IMR-90 (cell line): Measurements from ENCODE around the gene COL4A1. TPM values are rescaled to one million over a fixed set of nuclear protein-coding genes. Genes with fewer than 3 reads are reported as not detected.

Source experiments
- ATAC-seq: fragments of 200-7000 bp; cut with Tn5 transposase; 2 replicates; pipeline ENCODE4 v1.9.1; 2020; ENCODE audit warnings: low read depth, mild to moderate bottlenecking, moderate library complexity
- BruUV-seq: library from RNA; stranded (reverse); fragments of 400-500 nt; replicated peaks from 2 replicates; lab custom pipeline; 2021; lab: Mats Ljungman, UMichigan
- CTCF ChIA-PET: fragments of 300-600 bp; formaldehyde crosslinking; extraction: SDS; loops from one replicate; lab custom pipeline; 2021; ENCODE audit warnings: antibody characterized with exemption; lab: Yijun Ruan, JAX
- POLR2A ChIA-PET: fragments of 300-600 bp; sonication (Branson Sonifier 250); formaldehyde crosslinking; loops from one replicate; lab custom pipeline; 2022; ENCODE audit warnings: antibody characterized with exemption; ENCODE audit not compliant: unreplicated experiment; lab: Charles Lee
- DNase-seq: peaks from one replicate; pipeline ENCODE4 v3.0.0; 2013
- H2AFZ ChIP-seq: replicated peaks from 2 replicates; pipeline ENCODE3; 2013; ENCODE audit warnings: low read length, mild to moderate bottlenecking; ENCODE audit not compliant: poor library complexity
- H2AK5ac ChIP-seq: 2 replicates; pipeline ENCODE4 v1.6.1; 2013; ENCODE audit warnings: low read depth, low read length, inconsistent platforms
- H2AK9ac ChIP-seq: replicated peaks from 2 replicates; pipeline ENCODE3; 2013; ENCODE audit warnings: mild to moderate bottlenecking, low read depth, low read length, moderate library complexity; ENCODE audit not compliant: poor library complexity
- H2BK120ac ChIP-seq: 2 replicates; pipeline ENCODE4 v1.6.1; 2013; ENCODE audit warnings: low read depth, low read length, inconsistent platforms
- H2BK15ac ChIP-seq: 3 replicates; pipeline ENCODE4 v1.6.1; 2013; ENCODE audit warnings: low read depth, low read length, inconsistent platforms
- H2BK20ac ChIP-seq: 2 replicates; pipeline ENCODE4 v1.6.1; 2013; ENCODE audit warnings: low read depth, mild to moderate bottlenecking, inconsistent platforms, low read length, moderate library complexity
- H2BK5ac ChIP-seq: 2 replicates; pipeline ENCODE4 v1.6.1; 2013; ENCODE audit warnings: mild to moderate bottlenecking, low read depth, low read length, inconsistent platforms; ENCODE audit not compliant: poor library complexity, severe bottlenecking
- H3K14ac ChIP-seq: replicated peaks from 2 replicates; pipeline ENCODE4 v1.6.1; 2013; ENCODE audit warnings: low read depth, low read length, inconsistent platforms
- H3K18ac ChIP-seq: 2 replicates; pipeline ENCODE4 v1.6.1; 2013; ENCODE audit warnings: low read depth, low read length, control low read depth
- H3K23ac ChIP-seq: 2 replicates; pipeline ENCODE4 v1.6.1; 2013; ENCODE audit warnings: low read depth, low read length, inconsistent platforms
- H3K27ac ChIP-seq: 2 replicates; pipeline ENCODE4 v1.5.1; 2013; ENCODE audit warnings: mild to moderate bottlenecking, control low read depth, low read length; ENCODE audit not compliant: insufficient read depth
- H3K27me3 ChIP-seq: 2 replicates; pipeline ENCODE4 v1.6.1; 2013; ENCODE audit warnings: low read length; ENCODE audit not compliant: control insufficient read depth, insufficient read depth
- H3K36me3 ChIP-seq: 2 replicates; pipeline ENCODE4 v1.6.1; 2013; ENCODE audit warnings: low read length, mixed read lengths; ENCODE audit not compliant: control insufficient read depth, insufficient read depth
- H3K4ac ChIP-seq: 2 replicates; pipeline ENCODE4 v1.6.1; 2013; ENCODE audit warnings: low read depth, low read length, inconsistent platforms
- H3K4me1 ChIP-seq: 2 replicates; pipeline ENCODE4 v1.6.1; 2013; ENCODE audit warnings: low read length, mixed read lengths; ENCODE audit not compliant: control insufficient read depth, insufficient read depth
- H3K4me2 ChIP-seq: 2 replicates; pipeline ENCODE4 v1.6.1; 2013; ENCODE audit warnings: low read depth, mild to moderate bottlenecking, control low read depth, low read length, moderate library complexity
- H3K4me3 ChIP-seq: 2 replicates; pipeline ENCODE4 v1.5.1; 2013; ENCODE audit warnings: low read depth, mild to moderate bottlenecking, control low read depth, low read length, moderate library complexity; ENCODE audit not compliant: insufficient read depth
- H3K56ac ChIP-seq: 2 replicates; pipeline ENCODE4 v1.6.1; 2013; ENCODE audit warnings: low read length, inconsistent platforms; ENCODE audit not compliant: insufficient read depth; ENCODE audit errors: extremely low read depth
- H3K79me1 ChIP-seq, 2 experiments: 2 replicates each; pipeline ENCODE4 v1.6.1; 2013; ENCODE audit warnings: low read length in 2 of 2, inconsistent platforms in 1 of 2, low read depth in 1 of 2
- H3K9ac ChIP-seq: 2 replicates; pipeline ENCODE4 v1.6.1; 2013; ENCODE audit warnings: low read depth, low read length, control low read depth
- H3K9me1 ChIP-seq: 2 replicates; pipeline ENCODE4 v1.6.1; 2013; ENCODE audit warnings: low read length, inconsistent platforms; ENCODE audit not compliant: insufficient read depth
- H3K9me3 ChIP-seq: 2 replicates; pipeline ENCODE4 v1.6.1; 2013; ENCODE audit warnings: low read length; ENCODE audit not compliant: control insufficient read depth, insufficient read depth
- H4K20me1 ChIP-seq: 2 replicates; pipeline ENCODE4 v1.6.1; 2013; ENCODE audit warnings: low read length, inconsistent platforms; ENCODE audit not compliant: insufficient read depth
- H4K5ac ChIP-seq: 2 replicates; pipeline ENCODE4 v1.6.1; 2013; ENCODE audit warnings: mild to moderate bottlenecking, low read depth, low read length, control low read depth
- H4K8ac ChIP-seq, 2 experiments: 2 replicates each; pipeline ENCODE4 v1.6.1; 2013; ENCODE audit warnings: low read depth in 2 of 2, low read length in 2 of 2, control low read depth in 1 of 2, inconsistent platforms in 1 of 2
- H4K91ac ChIP-seq: 2 replicates; pipeline ENCODE4 v1.6.1; 2013; ENCODE audit warnings: low read depth, low read length, inconsistent platforms; ENCODE audit not compliant: insufficient read depth
- BHLHE40 ChIP-seq: fragments of 150-350 bp; IDR thresholded peaks from 2 replicates; pipeline ENCODE4 v1.6.1; 2016; ENCODE audit warnings: mild to moderate bottlenecking, low read depth, low read length
- CEBPB ChIP-seq: IDR thresholded peaks from 2 replicates; pipeline ENCODE4 v1.6.1; 2012; ENCODE audit warnings: low read depth, low read length, improper control_type of control experiment
- CHD1 ChIP-seq: IDR thresholded peaks from 2 replicates; pipeline ENCODE4 v1.6.1; 2012; ENCODE audit warnings: low read depth, low read length, improper control_type of control experiment
- FOS ChIP-seq: fragments of 150-350 bp; IDR thresholded peaks from 2 replicates; pipeline ENCODE4 v1.6.1; 2016; ENCODE audit warnings: low read depth, low read length
- MAFK ChIP-seq: IDR thresholded peaks from 2 replicates; pipeline ENCODE4 v1.6.1; 2012; ENCODE audit warnings: low read depth, low read length, improper control_type of control experiment
- MAZ ChIP-seq: IDR thresholded peaks from 2 replicates; pipeline ENCODE4 v1.6.1; 2012; ENCODE audit warnings: low read depth, mild to moderate bottlenecking, low read length, improper control_type of control experiment, moderate library complexity, borderline replicate concordance
- MXI1 ChIP-seq: IDR thresholded peaks from 2 replicates; pipeline ENCODE4 v1.6.1; 2012; ENCODE audit warnings: low read depth, mild to moderate bottlenecking, low read length, moderate library complexity, borderline replicate concordance
- POLR2A ChIP-seq: IDR thresholded peaks from 2 replicates; pipeline ENCODE4 v1.6.1; 2012; ENCODE audit warnings: mild to moderate bottlenecking, low read depth, low read length
- RAD21 ChIP-seq: IDR thresholded peaks from 2 replicates; pipeline ENCODE4 v1.6.1; 2012; ENCODE audit warnings: low read length, improper control_type of control experiment
- RFX5 ChIP-seq: IDR thresholded peaks from 2 replicates; pipeline ENCODE4 v1.8.0; 2012; ENCODE audit warnings: low read depth, mild to moderate bottlenecking, low read length, moderate library complexity
- SMC3 ChIP-seq: fragments of 150-350 bp; IDR thresholded peaks from 2 replicates; pipeline ENCODE4 v1.6.1; 2016; ENCODE audit warnings: low read depth, mild to moderate bottlenecking, antibody characterized with exemption, low read length, moderate library complexity
- WGBS, 2 experiments: methylation state at CpG; one replicate each; pipeline versions ENCODE4 v1.1.5 to v1.1.7; 2013; ENCODE audit warnings: missing lambda C conversion rate in 2 of 2; ENCODE audit not compliant: insufficient read length in 1 of 2; ENCODE audit errors: extremely low coverage in 2 of 2; 5-methylcytosine and 5-hydroxymethylcytosine counted together
- dilution Hi-C: fragments of 300-500 bp; cut with HindIII; formaldehyde crosslinking; loops from one replicate; pipeline ENCODE4 v1.14.3; 2018; ENCODE audit warnings: low sequenced_read_pairs; ENCODE audit not compliant: unreplicated experiment
- in situ Hi-C: fragments of 300-500 bp; cut with MboI; formaldehyde crosslinking; loops from 3 replicates; pipeline ENCODE4 v1.14.3; 2019; ENCODE audit warnings: low sequenced_read_pairs, inconsistent platforms, mixed read lengths
- intact Hi-C: fragments of 100-400 bp; cut with micrococcal nuclease; formaldehyde crosslinking; loops from 2 replicates; pipeline ENCODE4 v1.10.0; 2022
- polyA plus RNA-seq, 3 experiments: library from polyadenylated mRNA; depleted of rRNA; stranded (reverse); fragments of >200 nt; gene quantifications; 2 replicates each; pipeline ENCODE4 v1.2.3, GENCODE V29; 2012; ENCODE audit warnings: low replicate concordance in 1 of 3
- total RNA-seq: library from RNA; depleted of rRNA; stranded (reverse); fragments of >200 nt; gene quantifications from 2 replicates; pipeline ENCODE4 v1.2.3, GENCODE V29; 2012
- TF ChIP-seq, protein P1 (sequence below): fragments of 150-350 bp; IDR thresholded peaks from 2 replicates; pipeline ENCODE4 v1.6.1; 2016; ENCODE audit warnings: low read depth, mild to moderate bottlenecking, low read length, moderate library complexity, borderline replicate concordance
- TF ChIP-seq, protein P2 (sequence below): fragments of 150-350 bp; IDR thresholded peaks from 2 replicates; pipeline ENCODE4 v1.6.1; 2017; ENCODE audit warnings: mild to moderate bottlenecking, antibody characterized with exemption, low read length, low read depth
- TF ChIP-seq, protein P3 (sequence below): conservative IDR thresholded peaks from 2 replicates; pipeline ENCODE4 v1.5.1; 2012; ENCODE audit warnings: mild to moderate bottlenecking, low read depth, low read length, improper control_type of control experiment

COL4A1 gene
- total and polyA plus RNA-seq, 2 of the 4 experiments (the other 2 are of a cell fraction) = 230 to 337 TPM

DNA sequence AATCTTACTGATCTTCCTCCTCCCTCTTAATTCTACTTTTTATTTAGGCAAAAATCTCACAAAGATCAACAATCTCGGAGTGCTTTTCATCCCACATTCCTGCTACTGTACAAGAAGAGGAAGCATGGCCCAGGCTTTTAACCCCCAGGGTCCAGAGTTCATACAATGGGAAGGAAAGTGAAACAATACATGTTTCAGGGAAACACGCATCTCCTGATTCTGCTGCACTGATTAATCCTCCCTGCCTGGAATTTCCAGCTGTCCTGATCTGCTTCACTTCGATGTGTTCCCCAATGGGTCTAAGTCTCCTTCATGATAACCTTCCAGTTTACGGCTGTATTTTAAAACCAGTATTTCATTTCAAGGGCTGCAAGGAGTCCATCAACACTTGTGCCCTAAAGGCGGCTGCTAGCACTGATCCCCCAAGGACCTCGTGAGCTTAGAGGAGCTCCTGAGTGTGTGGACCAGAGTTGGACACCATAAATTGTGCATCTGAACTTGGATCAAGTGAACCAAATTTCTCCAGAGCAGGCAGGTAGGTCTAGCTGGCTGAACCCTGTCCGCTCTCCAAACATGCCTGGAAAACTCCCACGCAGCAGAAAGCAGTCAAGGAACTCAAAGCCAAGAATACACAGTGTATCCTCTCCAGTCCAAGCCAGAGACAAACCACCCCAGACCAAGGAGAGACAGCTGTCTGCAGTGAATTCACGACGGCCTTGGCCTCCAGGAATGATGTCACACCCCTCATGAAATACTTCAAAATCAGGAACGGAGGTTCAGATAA is 44.3 kb downstream of the COL4A1 start:
- intact Hi-C loops (no loop called here), in situ Hi-C loops (no loop called here), dilution Hi-C loops (no loop called here)
- peak overlapping the region; percentile 41; the same call in 1 of the 2 replicates for H3K14ac ChIP-seq
- no peak for DNase-seq
- H3K4ac ChIP-seq = peak overlapping the region; percentile 11
- H3K79me1 ChIP-seq = peaks cover 34 to 88% of the 10 kb centered on the region in 2 experiments
- H2AK5ac ChIP-seq = peak overlapping the region; percentile 22; the same call in 1 of the 2 replicates
- H3K9ac ChIP-seq = no peak overlapping the region
- H4K20me1 ChIP-seq = peaks cover 75% of the 10 kb centered on the region
- H2BK20ac ChIP-seq = no peak overlapping the region
- peak overlapping the region; percentile 27 for H2BK5ac ChIP-seq
- BruUV-seq = no TSS peak
- peaks cover 60% of the 10 kb centered on the region for H3K9me1 ChIP-seq
- H3K4me2 ChIP-seq = peak overlapping the region; percentile 50
- no peak overlapping the region for H2BK15ac ChIP-seq
- H2AFZ ChIP-seq = no peak overlapping the region
- no peak overlapping the region for H4K91ac ChIP-seq
- POLR2A ChIA-PET = no interaction called here
- 100% methylated on average over 3 of the region's 11 CpGs; no CpG with 5 or more reads in 1 of the 2 experiments for WGBS, 2 experiments
- H3K4me3 ChIP-seq = no peak overlapping the region
- H3K27me3 ChIP-seq = no peaks in the 10 kb centered on the region
- CTCF ChIA-PET = no interaction called here
- no peak overlapping the region for H3K23ac ChIP-seq
- H4K5ac ChIP-seq = peak overlapping the region; percentile 28; the same call in 1 of the 2 replicates
- H3K9me3 ChIP-seq = no peaks in the 10 kb centered on the region
- 0 out of 2 replicates have a peak overlapping the region, but pooled peaks have one; percentile 22 for H3K18ac ChIP-seq
- peak overlapping the region in 1 of 2 experiments; percentile 7; a peak in 1 of 4 replicates for H4K8ac ChIP-seq
- H3K4me1 ChIP-seq = peaks cover 41% of the 10 kb centered on the region
- no peak for ATAC-seq
- no peak overlapping the region for H2AK9ac ChIP-seq
- H3K27ac ChIP-seq = peak overlapping the region; percentile 3; the same call in 1 of the 2 replicates
- peaks cover 24% of the 10 kb centered on the region for H3K36me3 ChIP-seq
- no peak overlapping the region for H3K56ac ChIP-seq
- no peak overlapping the region for H2BK120ac ChIP-seq
- TF ChIP-seq CEBPB (no peak), POLR2A (no peak), RFX5 (no peak), SMC3 (no peak), CHD1 (no peak), BHLHE40 (no peak), MAFK (no peak), MAZ (no peak), RAD21 (no peak), MXI1 (no peak), FOS (no peak)
- TF ChIP-seq, protein P1, sequence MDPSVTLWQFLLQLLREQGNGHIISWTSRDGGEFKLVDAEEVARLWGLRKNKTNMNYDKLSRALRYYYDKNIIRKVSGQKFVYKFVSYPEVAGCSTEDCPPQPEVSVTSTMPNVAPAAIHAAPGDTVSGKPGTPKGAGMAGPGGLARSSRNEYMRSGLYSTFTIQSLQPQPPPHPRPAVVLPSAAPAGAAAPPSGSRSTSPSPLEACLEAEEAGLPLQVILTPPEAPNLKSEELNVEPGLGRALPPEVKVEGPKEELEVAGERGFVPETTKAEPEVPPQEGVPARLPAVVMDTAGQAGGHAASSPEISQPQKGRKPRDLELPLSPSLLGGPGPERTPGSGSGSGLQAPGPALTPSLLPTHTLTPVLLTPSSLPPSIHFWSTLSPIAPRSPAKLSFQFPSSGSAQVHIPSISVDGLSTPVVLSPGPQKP = no peak
- TF ChIP-seq, protein P2, sequence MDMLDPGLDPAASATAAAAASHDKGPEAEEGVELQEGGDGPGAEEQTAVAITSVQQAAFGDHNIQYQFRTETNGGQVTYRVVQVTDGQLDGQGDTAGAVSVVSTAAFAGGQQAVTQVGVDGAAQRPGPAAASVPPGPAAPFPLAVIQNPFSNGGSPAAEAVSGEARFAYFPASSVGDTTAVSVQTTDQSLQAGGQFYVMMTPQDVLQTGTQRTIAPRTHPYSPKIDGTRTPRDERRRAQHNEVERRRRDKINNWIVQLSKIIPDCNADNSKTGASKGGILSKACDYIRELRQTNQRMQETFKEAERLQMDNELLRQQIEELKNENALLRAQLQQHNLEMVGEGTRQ = no peak
- TF ChIP-seq, protein P3, sequence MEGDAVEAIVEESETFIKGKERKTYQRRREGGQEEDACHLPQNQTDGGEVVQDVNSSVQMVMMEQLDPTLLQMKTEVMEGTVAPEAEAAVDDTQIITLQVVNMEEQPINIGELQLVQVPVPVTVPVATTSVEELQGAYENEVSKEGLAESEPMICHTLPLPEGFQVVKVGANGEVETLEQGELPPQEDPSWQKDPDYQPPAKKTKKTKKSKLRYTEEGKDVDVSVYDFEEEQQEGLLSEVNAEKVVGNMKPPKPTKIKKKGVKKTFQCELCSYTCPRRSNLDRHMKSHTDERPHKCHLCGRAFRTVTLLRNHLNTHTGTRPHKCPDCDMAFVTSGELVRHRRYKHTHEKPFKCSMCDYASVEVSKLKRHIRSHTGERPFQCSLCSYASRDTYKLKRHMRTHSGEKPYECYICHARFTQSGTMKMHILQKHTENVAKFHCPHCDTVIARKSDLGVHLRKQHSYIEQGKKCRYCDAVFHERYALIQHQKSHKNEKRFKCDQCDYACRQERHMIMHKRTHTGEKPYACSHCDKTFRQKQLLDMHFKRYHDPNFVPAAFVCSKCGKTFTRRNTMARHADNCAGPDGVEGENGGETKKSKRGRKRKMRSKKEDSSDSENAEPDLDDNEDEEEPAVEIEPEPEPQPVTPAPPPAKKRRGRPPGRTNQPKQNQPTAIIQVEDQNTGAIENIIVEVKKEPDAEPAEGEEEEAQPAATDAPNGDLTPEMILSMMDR = no peak
